ENCODE results near the gene ECI2.
"Not testable (repeated sequence)": the region's sequence is repeated elsewhere in the genome, so short reads cannot be mapped to it uniquely, and the experiment has no call there.

ECI2 gene

GRCh38 chr6:4138186-4138585, 2.8 kb upstream of the ECI2 start:
- DNase-seq (ENCODE audit: low spot score): no peak

- no peak for DNase-seq (ENCODE audit: low spot score)
Observed at GRCh38 chr6:4136354-4136831, 1.0 kb upstream of the ECI2 start.

GRCh38 chr6:4135665-4136353, 434 bp upstream of the ECI2 start:
- DNase-seq (ENCODE audit: low spot score): peak; percentile 93

- no peak for DNase-seq (ENCODE audit: low spot score)
Observed at GRCh38 chr6:4133941-4134838, 1.2 kb downstream of the ECI2 start.

- no peak for DNase-seq (ENCODE audit: low spot score)
Observed at GRCh38 chr6:4130357-4130987, 4.9 kb downstream of the ECI2 start.

- no peak for DNase-seq (ENCODE audit: low spot score)
Observed at GRCh38 chr6:4129446-4129845, 5.9 kb downstream of the ECI2 start.

GRCh38 chr6:4128748-4129147, 6.6 kb downstream of the ECI2 start:
- no peak for DNase-seq (ENCODE audit: low spot score)

GRCh38 chr6:4128072-4128471, 7.3 kb downstream of the ECI2 start:
- DNase-seq (ENCODE audit: low spot score): no peak

- no peak for DNase-seq (ENCODE audit: low spot score)
Observed at GRCh38 chr6:4125933-4126864, 9.2 kb downstream of the ECI2 start.

GRCh38 chr6:4125500-4125899, 9.9 kb downstream of the ECI2 start:
- DNase-seq (ENCODE audit: low spot score): no peak

GRCh38 chr6:4124351-4124750, 11.0 kb downstream of the ECI2 start:
- DNase-seq (ENCODE audit: low spot score): no peak

- no peak for DNase-seq (ENCODE audit: low spot score)
Observed at GRCh38 chr6:4115741-4116140, 19.6 kb downstream of the ECI2 start.

GRCh38 chr6:4114123-4114522, 21.3 kb downstream of the ECI2 start:
- no peak for DNase-seq (ENCODE audit: low spot score)

GRCh38 chr6:4113649-4114048, 21.7 kb downstream of the ECI2 start:
- DNase-seq (ENCODE audit: low spot score): no peak

- no peak for DNase-seq (ENCODE audit: low spot score)
Observed at GRCh38 chr6:4112366-4112765, 23.0 kb downstream of the ECI2 start.

- not testable (repeated sequence) for DNase-seq (ENCODE audit: low spot score)
Observed at GRCh38 chr6:4109363-4109815, 26.0 kb downstream of the ECI2 start.

- no peak for DNase-seq (ENCODE audit: low spot score)
Observed at GRCh38 chr6:4108561-4109093, 26.7 kb downstream of the ECI2 start.

- no peak for DNase-seq (ENCODE audit: low spot score)
Observed at GRCh38 chr6:4107873-4108272, 27.5 kb downstream of the ECI2 start.

GRCh38 chr6:4105980-4106536, 29.3 kb downstream of the ECI2 start:
- no peak for DNase-seq (ENCODE audit: low spot score)

- no peak for DNase-seq (ENCODE audit: low spot score)
Observed at GRCh38 chr6:4103929-4104328, 31.4 kb downstream of the ECI2 start.

- no peak for DNase-seq (ENCODE audit: low spot score)
Observed at GRCh38 chr6:4102687-4103244, 32.6 kb downstream of the ECI2 start.

All from activated CD4-positive, alpha-beta T cell treated with anti-CD3 and anti-CD28 coated beads, Interleukin-2, Interleukin-4, amounts not matched to agents 100 ng/mL and 50 ng/mL, durations not matched to agents 16 hours and 8 hours (primary cell).